ENCODE results near the gene SLC12A3.

SLC12A3 gene

DNA sequence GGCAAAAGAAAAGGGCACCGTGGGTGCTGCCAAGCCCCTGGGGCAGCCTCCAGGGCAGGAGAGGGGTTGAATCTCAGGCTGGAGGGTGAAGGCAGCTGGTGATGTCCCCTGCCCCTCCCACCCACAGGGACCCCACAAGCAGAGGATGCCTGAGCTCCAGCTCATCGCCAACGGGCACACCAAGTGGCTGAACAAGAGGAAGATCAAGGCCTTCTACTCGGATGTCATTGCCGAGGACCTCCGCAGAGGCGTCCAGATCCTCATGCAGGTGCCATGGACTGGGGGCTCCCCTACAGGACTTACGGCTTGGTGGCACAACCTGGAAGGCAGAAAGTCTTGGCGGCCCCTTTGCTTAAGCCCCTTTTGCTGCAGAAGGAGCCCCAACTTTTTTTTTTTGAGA lies 21.8 kb downstream of the SLC12A3 start:
- no peaks in the 10 kb centered on the region for H3K79me2 ChIP-seq (ENCODE audit: insufficient read depth, low read length)

DNA sequence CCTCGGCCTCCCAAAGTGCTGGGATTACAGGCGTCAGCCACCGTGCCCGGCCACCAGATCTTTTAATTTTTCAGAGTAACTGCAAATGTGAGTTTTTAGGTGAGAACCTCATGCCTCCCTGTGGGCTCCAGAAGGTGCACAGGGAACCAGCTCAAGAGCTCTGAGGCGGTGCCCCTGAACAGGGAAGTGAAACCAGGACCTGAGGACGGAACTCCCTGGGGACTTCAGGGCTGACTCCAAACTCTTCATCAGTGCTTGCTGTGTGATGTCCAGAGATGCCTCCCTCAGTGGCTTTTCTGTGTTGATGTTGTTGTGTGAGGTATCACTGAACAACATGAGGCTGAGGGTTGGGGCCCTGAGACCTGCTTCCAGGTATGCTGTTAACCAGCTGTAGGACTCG lies 23.8 kb downstream of the SLC12A3 start:
- Histone ChIP-seq H4K20me1 (ENCODE audit: insufficient read depth, low read length, poor library complexity, severe bottlenecking) (no peaks in the 10 kb centered on the region), H3K4me2 (ENCODE audit: low read depth, low read length, poor library complexity, severe bottlenecking) (no peak overlapping the region), H3K9me3 (ENCODE audit: insufficient read depth, low read depth, low read length) (no peaks in the 10 kb centered on the region), H3K9me2 (replicated peaks; ENCODE audit: low read depth, low read length) (no peaks in the 10 kb centered on the region), H3K4me3 (ENCODE audit: low read length, poor library complexity, severe bottlenecking) (no peak overlapping the region), H3K9ac (ENCODE audit: low read depth, low read length, poor library complexity, severe bottlenecking) (no peak overlapping the region), H2AFZ (ENCODE audit: low read length) (no peak overlapping the region), H3K4me1 (ENCODE audit: insufficient read depth, low read length, poor library complexity, severe bottlenecking) (no peaks in the 10 kb centered on the region), H3K27me3 (ENCODE audit: insufficient read depth, low read length, poor library complexity, severe bottlenecking) (no peaks in the 10 kb centered on the region), H3F3A (ENCODE audit: low read depth) (no peaks in the 10 kb centered on the region), H3K79me2 (ENCODE audit: insufficient read depth, low read length) (no peaks in the 10 kb centered on the region), H3K36me3 (ENCODE audit: insufficient read depth, low read length) (no peaks in the 10 kb centered on the region)
- no peak for TF ChIP-seq EZH2phosphoT487 (IDR thresholded peaks at IDR 0.05; ENCODE audit: borderline replicate concordance)
- TF ChIP-seq, protein P1, sequence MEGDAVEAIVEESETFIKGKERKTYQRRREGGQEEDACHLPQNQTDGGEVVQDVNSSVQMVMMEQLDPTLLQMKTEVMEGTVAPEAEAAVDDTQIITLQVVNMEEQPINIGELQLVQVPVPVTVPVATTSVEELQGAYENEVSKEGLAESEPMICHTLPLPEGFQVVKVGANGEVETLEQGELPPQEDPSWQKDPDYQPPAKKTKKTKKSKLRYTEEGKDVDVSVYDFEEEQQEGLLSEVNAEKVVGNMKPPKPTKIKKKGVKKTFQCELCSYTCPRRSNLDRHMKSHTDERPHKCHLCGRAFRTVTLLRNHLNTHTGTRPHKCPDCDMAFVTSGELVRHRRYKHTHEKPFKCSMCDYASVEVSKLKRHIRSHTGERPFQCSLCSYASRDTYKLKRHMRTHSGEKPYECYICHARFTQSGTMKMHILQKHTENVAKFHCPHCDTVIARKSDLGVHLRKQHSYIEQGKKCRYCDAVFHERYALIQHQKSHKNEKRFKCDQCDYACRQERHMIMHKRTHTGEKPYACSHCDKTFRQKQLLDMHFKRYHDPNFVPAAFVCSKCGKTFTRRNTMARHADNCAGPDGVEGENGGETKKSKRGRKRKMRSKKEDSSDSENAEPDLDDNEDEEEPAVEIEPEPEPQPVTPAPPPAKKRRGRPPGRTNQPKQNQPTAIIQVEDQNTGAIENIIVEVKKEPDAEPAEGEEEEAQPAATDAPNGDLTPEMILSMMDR (conservative IDR thresholded peaks at IDR 0.05; ENCODE audit: low read length): no peak

More for the DNA sequence above, 21.8 kb downstream of the SLC12A3 start:
- Histone ChIP-seq H3K9ac (ENCODE audit: low read depth, low read length, poor library complexity, severe bottlenecking) (no peak overlapping the region), H3K36me3 (ENCODE audit: insufficient read depth, low read length) (no peaks in the 10 kb centered on the region), H3K4me2 (ENCODE audit: low read depth, low read length, poor library complexity, severe bottlenecking) (no peak overlapping the region), H3K27me3 (ENCODE audit: insufficient read depth, low read length, poor library complexity, severe bottlenecking) (no peaks in the 10 kb centered on the region), H3F3A (ENCODE audit: low read depth) (no peaks in the 10 kb centered on the region), H3K9me2 (replicated peaks; ENCODE audit: low read depth, low read length) (no peaks in the 10 kb centered on the region), H4K20me1 (ENCODE audit: insufficient read depth, low read length, poor library complexity, severe bottlenecking) (no peaks in the 10 kb centered on the region), H3K4me3 (ENCODE audit: low read length, poor library complexity, severe bottlenecking) (no peak overlapping the region), H3K4me1 (ENCODE audit: insufficient read depth, low read length, poor library complexity, severe bottlenecking) (no peaks in the 10 kb centered on the region), H3K9me3 (ENCODE audit: insufficient read depth, low read depth, low read length) (no peaks in the 10 kb centered on the region), H2AFZ (ENCODE audit: low read length) (no peak overlapping the region)
- TF ChIP-seq, protein P1 (conservative IDR thresholded peaks at IDR 0.05; ENCODE audit: low read length): no peak
- no peak for TF ChIP-seq EZH2phosphoT487 (IDR thresholded peaks at IDR 0.05; ENCODE audit: borderline replicate concordance)

DNA sequence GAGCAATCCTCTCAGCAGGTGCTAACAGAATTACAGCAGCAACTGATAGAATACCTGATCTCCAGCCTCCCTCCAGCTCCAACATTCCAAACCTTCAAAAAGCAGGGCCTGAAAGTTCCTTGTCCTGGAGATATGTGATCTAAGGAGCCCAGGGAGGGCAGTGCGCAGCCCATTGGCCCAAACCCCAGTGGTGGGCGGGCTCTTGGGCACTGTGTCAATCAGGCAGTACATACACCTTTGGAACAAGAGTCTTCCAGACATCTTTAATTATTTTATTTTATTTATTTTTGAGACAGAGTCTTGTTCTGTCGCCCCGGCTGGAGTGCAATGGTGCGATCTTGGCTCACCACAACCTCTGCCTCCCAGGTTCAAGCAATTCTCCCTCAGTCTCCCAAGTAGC lies 24.2 kb downstream of the SLC12A3 start:
- TF ChIP-seq EZH2phosphoT487 (IDR thresholded peaks at IDR 0.05; ENCODE audit: borderline replicate concordance): no peak
- TF ChIP-seq, protein P1 (conservative IDR thresholded peaks at IDR 0.05; ENCODE audit: low read length): no peak
- Histone ChIP-seq H3K9me2 (replicated peaks; ENCODE audit: low read depth, low read length) (no peaks in the 10 kb centered on the region), H4K20me1 (ENCODE audit: insufficient read depth, low read length, poor library complexity, severe bottlenecking) (no peaks in the 10 kb centered on the region), H3K4me3 (ENCODE audit: low read length, poor library complexity, severe bottlenecking) (no peak overlapping the region), H3K36me3 (ENCODE audit: insufficient read depth, low read length) (no peaks in the 10 kb centered on the region), H2AFZ (ENCODE audit: low read length) (no peak overlapping the region), H3K4me2 (ENCODE audit: low read depth, low read length, poor library complexity, severe bottlenecking) (no peak overlapping the region), H3K4me1 (ENCODE audit: insufficient read depth, low read length, poor library complexity, severe bottlenecking) (no peaks in the 10 kb centered on the region), H3K27me3 (ENCODE audit: insufficient read depth, low read length, poor library complexity, severe bottlenecking) (no peaks in the 10 kb centered on the region), H3K9me3 (ENCODE audit: insufficient read depth, low read depth, low read length) (no peaks in the 10 kb centered on the region), H3K79me2 (ENCODE audit: insufficient read depth, low read length) (no peaks in the 10 kb centered on the region), H3F3A (ENCODE audit: low read depth) (no peaks in the 10 kb centered on the region), H3K9ac (ENCODE audit: low read depth, low read length, poor library complexity, severe bottlenecking) (no peak overlapping the region)
